NOMO-1 (cell line): ENCODE measurements around the gene PARD6B.
"Not testable (repeated sequence)": the region's sequence is repeated elsewhere in the genome, so short reads cannot be mapped to it uniquely, and the experiment has no call there.

Experiments
- DNase-seq, 2 experiments: peaks; one replicate each; lab custom pipeline; 2025; ENCODE audit not compliant: unreplicated experiment in 2 of 2; lab: John Stamatoyannopoulos, UW

Gene PARD6B

GRCh38 chr20:50743087-50743486 lies 11.7 kb downstream of the PARD6B start:
- no peak for DNase-seq

DNA sequence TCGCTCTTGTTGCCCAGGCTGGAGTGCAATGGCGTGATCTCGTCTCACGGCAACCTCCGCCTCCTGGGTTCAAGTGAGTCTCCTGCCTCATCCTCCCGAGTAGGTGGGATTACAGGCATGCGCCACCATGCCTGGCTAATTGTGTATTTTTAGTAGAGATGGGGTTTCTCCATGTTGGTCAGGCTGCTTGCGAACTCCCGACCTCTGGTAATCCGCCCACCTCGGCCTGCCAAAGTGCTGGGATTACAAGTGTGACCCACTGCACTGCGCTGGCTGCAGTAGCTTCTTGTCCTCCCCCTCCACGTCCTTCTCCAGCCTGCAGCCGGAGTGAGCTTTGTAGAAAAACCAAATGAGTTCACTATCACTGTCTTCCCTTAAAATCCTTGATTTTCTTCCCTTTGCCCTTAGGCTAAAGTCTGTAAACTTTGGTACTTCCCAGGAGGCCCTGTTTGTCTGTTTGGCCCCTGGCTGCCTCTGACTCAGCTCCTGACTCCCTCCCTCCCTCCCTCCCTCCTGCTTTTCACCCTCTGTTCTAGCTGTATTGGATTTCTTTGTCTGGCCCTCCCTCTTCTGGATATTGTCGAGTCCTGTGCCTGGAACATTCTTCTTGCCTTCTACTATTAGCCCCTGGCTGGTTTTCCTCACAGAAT lies 12.9 kb downstream of the PARD6B start:
- DNase-seq, result no peak

DNA sequence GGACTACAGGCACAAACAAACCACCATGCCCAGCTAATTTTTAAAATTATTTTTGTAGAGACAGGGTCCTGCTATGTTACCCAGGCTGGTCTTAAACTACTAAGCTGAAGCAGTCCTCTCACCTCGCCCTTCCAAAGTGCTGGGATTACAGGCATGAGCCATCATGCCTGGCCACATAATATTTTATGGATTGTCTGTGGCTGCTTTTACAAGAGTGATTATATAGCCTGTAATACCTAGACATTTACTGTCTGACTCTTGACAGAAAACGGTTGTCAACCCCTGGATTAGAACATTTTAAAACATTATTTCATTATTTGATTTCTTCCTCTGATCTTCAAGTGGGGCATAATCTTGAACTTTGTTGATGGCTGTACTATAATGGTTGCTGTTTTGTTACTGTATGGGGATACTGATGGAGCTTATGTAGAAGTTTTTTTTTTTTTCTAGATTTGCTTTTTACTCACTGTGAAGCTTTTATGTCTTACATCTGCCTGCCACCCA lies 14.3 kb downstream of the PARD6B start:
- DNase-seq, result no peak

DNA sequence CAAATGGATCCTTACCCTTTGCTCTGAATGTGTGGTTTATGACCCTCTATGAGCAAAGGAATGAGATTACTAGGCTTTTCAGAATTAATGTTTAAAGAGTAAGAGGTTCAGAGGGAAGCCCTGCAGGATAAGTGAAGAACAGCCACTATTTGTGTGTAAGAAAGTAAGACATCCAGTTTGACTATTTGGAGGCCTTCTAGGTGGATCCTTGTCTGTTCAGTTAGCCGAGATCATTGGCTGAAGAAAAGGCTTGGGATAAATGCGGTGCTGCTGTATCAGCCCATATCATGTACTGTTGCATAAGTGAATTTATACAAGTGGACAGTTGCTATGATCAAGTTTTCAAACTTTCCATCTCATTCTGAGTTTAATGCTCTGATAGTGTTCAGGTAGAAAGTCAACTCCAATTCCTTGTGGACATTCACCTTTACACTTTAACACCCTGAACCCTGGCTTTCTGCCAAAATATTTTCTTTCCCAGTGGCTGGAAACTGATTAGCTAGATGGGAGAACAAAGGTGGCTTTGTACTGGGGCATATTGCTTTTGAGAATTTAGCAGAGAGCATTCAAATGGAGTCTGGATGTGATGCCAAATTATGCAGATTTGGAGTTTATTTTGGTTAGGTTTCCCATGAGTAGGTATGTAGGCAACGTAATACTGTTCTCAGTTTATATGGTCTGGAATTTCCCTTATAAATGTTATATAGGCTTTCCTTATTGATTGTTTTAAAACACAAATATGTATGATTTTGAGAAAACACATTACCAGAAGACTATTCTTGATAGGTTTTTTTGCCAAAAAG lies 15.0 kb downstream of the PARD6B start:
- DNase-seq, result no peak

DNA sequence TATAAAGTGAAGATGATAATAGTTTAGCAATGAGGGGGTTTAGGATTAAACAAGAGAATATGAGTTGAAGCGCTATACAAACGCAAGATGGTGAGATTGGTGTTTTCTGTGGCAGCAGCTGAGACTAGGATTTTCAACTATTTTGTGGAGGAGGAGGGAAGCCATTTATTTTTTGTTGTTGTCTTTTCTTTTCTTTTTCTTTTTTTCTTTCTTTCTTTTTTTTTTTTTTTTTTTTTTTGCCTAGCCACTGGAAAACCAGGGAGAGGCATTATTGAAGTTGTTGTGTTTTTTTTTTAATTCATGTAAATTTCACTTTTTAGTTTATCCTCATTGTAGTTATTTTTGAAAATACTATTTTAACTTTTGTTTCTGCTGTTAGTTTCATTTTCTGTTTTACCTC lies 15.9 kb downstream of the PARD6B start:
- DNase-seq, result no peak

GRCh38 chr20:50750145-50750671 lies 18.8 kb downstream of the PARD6B start:
- DNase-seq, result no peak

GRCh38 chr20:50753152-50753551 lies 21.8 kb downstream of the PARD6B start:
- no peak for DNase-seq

- no peak for DNase-seq
These were observed 23.0 kb downstream of the PARD6B start for GRCh38 chr20:50754420-50754819.

- no peak for DNase-seq
These were observed 25.1 kb downstream of the PARD6B start for GRCh38 chr20:50756447-50756846.

GRCh38 chr20:50758469-50758868 lies 27.1 kb downstream of the PARD6B start:
- no peak for DNase-seq

GRCh38 chr20:50758992-50759391 lies 27.6 kb downstream of the PARD6B start:
- DNase-seq, result no peak

- DNase-seq, result peak; percentile 22 to 23
These were observed 28.3 kb downstream of the PARD6B start for GRCh38 chr20:50759678-50760077.

DNA sequence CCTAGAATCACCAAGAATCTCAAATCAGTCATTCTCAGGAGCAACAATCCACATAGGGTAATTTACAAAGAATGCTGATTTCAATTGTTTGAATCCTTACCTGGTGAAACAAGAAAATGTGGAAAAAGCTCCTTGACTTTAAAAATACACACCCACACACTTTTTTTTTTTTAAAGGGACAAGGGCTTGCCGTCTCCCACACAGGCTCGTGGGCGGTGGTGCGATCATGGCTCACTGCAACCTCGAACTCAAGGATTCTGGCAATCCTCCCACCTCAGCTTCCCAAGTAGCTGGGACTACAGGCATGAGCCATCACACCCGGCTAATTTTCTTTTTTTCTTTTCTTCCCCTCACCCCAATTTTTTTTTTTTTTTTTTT lies 30.7 kb downstream of the PARD6B start:
- no peak for DNase-seq

DNA sequence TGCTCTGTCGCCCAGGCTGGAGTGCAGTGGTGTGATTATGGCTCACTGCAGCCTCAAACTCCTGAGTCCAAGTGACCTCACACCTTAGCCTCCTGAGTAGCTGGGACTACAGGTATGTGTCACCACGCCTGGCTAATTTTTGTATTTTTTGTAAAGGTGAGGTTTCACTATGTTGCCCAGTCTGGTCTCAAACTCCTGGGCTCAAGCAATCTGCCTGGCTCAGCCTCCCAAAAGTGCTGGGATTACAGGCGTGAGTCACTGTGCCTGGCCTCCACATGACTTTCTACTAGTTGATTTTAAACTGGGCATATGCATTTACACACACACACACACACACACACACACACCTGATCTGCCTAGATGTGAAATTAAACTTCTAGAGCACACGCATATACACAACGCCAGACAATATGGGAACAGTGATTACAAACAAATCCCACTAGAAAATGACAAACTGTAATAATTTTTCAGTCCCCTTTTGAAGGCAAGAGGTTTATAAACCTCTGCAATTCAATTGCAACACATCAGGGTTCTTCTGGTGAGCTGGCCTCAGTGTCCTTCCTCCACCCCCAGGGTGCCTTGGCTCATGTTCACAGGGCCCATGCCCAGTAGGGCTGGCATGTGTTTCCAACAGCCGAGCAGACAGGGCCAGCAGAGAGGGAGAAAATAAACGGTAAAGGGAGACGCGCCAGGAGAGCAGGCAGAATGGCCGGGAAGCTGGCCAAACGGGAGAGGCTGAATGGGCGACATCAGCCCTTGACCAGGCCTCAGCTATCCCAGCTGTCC lies 31.2 kb downstream of the PARD6B start:
- DNase-seq, result no peak

GRCh38 chr20:50763550-50764458 lies 32.4 kb downstream of the PARD6B start:
- not testable (repeated sequence) for DNase-seq

- DNase-seq, result not testable (repeated sequence)
These were observed 33.9 kb downstream of the PARD6B start for GRCh38 chr20:50765251-50765650.

- DNase-seq, result no peak
These were observed 34.3 kb downstream of the PARD6B start for GRCh38 chr20:50765674-50766073.

DNA sequence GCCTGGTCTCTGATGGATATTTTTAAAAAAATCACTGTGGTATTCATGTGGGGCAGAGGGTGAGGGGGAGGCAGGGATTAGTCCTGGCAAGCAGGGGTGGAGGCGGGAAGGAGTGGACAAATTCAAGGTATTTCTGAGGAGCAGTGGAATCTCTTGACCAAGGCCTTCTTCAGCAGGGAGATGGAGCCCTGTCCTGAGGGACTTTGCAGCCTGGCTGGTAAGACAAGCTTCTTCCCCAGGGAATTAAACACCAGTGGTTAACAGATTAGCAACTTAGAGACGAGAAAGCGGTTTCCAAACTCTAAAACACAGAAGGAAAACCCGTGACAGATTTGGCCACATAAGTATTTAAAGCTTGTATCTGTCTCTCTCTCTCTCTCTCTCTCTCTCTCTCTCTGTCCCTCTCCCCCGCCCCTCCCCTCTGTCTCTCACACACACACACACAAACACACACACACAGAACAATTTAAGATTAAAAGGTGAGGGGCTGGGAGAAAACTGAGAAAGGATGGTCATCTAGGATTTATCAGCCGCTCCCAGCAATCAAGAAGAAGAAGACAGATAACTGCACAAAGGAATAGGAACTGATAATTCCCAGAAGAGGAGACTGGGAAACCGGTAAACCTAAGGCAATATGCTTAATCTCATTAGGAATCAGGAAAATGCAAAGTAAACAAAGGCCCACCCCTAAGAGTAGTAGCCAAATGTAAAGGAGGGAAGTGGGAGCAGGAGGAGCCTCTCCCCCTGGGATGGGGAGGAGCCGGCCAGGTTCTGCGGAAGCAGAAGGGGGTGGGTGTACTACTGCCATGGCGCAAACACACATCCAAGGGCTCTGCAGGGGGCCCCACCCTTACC lies 35.8 kb downstream of the PARD6B start:
- DNase-seq, result not testable (repeated sequence)

DNA sequence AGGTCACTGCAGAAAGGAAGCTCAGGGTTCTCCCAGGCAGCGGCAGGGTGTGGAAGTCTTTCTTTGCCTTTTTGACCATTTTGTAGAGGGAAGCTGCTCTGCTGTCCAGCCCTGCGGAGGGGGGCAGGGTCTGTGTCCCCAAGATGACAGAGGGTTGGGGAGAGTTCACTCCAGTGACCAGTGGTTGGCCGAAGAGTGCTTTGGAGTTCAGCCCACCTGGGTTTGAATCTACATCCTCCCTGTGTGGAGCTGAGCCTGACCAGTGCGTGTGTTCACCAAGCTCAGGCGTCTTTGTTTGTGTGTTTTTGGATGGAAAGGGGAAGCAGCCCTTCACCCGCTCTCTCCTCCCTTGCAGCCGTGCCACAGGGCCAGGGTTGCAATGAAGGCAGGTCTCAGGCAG lies 37.6 kb downstream of the PARD6B start:
- DNase-seq, result peak in 1 of 2 experiments; percentile 15
